ENCODE measurements around the gene ZW10.

- TF ChIP-seq CTCF (IDR thresholded peaks at IDR 0.05) (no peak), POLR2A (IDR thresholded peaks at IDR 0.05) (no peak)
Observed at GRCh38 chr11:113694390-113694789, 79.1 kb downstream of the ZW10 start.

Data from esophagus squamous epithelium (tissue), 4 donors.